Caco-2 (cell line): Measurements from ENCODE around the gene ZNF555. TPM values are rescaled to one million over a fixed set of nuclear protein-coding genes. Genes with fewer than 3 reads are reported as not detected.

ENCODE experiments used
- BruUV-seq: library from RNA; stranded (reverse); fragments of 400-500 nt; replicated peaks from 2 replicates; lab custom pipeline; 2021; lab: Mats Ljungman, UMichigan
- CTCF ChIA-PET: fragments of 300-600 bp; sonication (Branson Sonifier 250); formaldehyde crosslinking; loops from one replicate; lab custom pipeline; 2022; ENCODE audit warnings: antibody characterized with exemption; lab: Charles Lee
- POLR2A ChIA-PET: fragments of 300-600 bp; sonication (Branson Sonifier 250); formaldehyde crosslinking; loops from one replicate; lab custom pipeline; 2022; ENCODE audit warnings: antibody characterized with exemption; lab: Charles Lee
- DNase-seq, 2 experiments: peaks; one replicate each; pipeline versions ENCODE4 v3.0.0 to v3.0.0-alpha.2; 2020 to 2022
- H3K27me3 ChIP-seq: replicated peaks from 2 replicates; pipeline ENCODE4 v1.6.0; 2011; ENCODE audit warnings: low read length; ENCODE audit not compliant: control insufficient read depth, insufficient read depth
- H3K36me3 ChIP-seq: 2 replicates; pipeline ENCODE4 v1.5.1; 2011; ENCODE audit warnings: low read length; ENCODE audit not compliant: control insufficient read depth, insufficient read depth
- H3K4me1 ChIP-seq: fragments of 250-450 bp; sonication (Bioruptor Pico); 2 replicates; pipeline ENCODE4 v1.5.1; 2020; ENCODE audit warnings: mild to moderate bottlenecking
- H3K4me3 ChIP-seq: 2 replicates; pipeline ENCODE4 v1.5.1; 2011; ENCODE audit warnings: low read depth, mild to moderate bottlenecking, control low read depth, low read length
- H3K9me3 ChIP-seq: fragments of 250-450 bp; sonication (Bioruptor Pico); 2 replicates; pipeline ENCODE4 v1.5.1; 2020; ENCODE audit warnings: mild to moderate bottlenecking, moderate library complexity
- H3K27ac Mint-ChIP-seq: one replicate; pipeline ENCODE4 v1.8.0; 2022; ENCODE audit warnings: mixed read lengths; ENCODE audit not compliant: unreplicated experiment
- H3K27me3 Mint-ChIP-seq: one replicate; pipeline ENCODE4 v1.8.0; 2022; ENCODE audit warnings: mixed read lengths; ENCODE audit not compliant: insufficient read depth, unreplicated experiment
- H3K36me3 Mint-ChIP-seq: one replicate; pipeline ENCODE4 v1.8.0; 2022; ENCODE audit warnings: mild to moderate bottlenecking, mixed read lengths; ENCODE audit not compliant: insufficient read depth, unreplicated experiment
- H3K4me1 Mint-ChIP-seq: one replicate; pipeline ENCODE4 v1.8.0; 2022; ENCODE audit warnings: low read depth, mixed read lengths; ENCODE audit not compliant: unreplicated experiment
- H3K4me3 Mint-ChIP-seq: one replicate; pipeline ENCODE4 v1.8.0; 2022; ENCODE audit warnings: mild to moderate bottlenecking, moderate library complexity, mixed read lengths; ENCODE audit not compliant: unreplicated experiment
- H3K9me3 Mint-ChIP-seq: one replicate; pipeline ENCODE4 v1.8.0; 2022; ENCODE audit warnings: mixed read lengths; ENCODE audit not compliant: unreplicated experiment
- intact Hi-C: fragments of 100-400 bp; cut with micrococcal nuclease; formaldehyde crosslinking; loops from one replicate; pipeline ENCODE4 v1.10.0; 2022; ENCODE audit not compliant: unreplicated experiment
- total RNA-seq: library from RNA; stranded (reverse); gene quantifications from 2 replicates; pipeline ENCODE4 v1.2.3, GENCODE V29; 2022
- TF ChIP-seq, protein P1 (sequence below), 2 experiments: fragments of 200-600 bp in 1 of 2; IDR thresholded peaks; 1 replicate in 1 of 2; 2 replicates in 1 of 2; pipeline versions ENCODE4 v1.5.1 to v1.8.0; 2011 to 2022; ENCODE audit warnings: antibody characterized with exemption in 1 of 2, control low read depth in 1 of 2, inconsistent platforms in 1 of 2, low read depth in 1 of 2, low read length in 1 of 2, mild to moderate bottlenecking in 1 of 2, moderate library complexity in 1 of 2; ENCODE audit not compliant: insufficient read depth in 1 of 2, severe bottlenecking in 1 of 2, unreplicated experiment in 1 of 2

The ZNF555 gene
- total RNA-seq, 1 experiment from 2014 or later, result 4.7 TPM

DNA sequence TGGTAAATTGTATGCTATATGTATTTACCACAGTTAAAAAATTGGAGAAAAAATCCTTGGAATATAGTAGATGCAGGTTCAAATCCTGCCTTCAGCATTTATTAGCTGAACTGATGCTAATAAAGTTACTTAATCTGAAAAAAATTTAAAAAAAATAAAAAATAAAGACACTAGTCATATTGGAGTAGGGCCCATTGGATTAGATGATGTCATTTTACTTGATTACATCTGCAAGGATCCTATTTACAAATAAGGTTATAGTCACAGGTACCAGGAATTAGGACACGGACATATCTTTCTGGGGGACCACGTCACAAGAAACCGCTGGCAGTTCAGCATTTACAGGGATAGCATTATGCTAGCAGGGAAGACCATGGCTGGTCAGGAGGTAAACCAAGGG, 6.2 kb downstream of the ZNF555 start:
- no peaks in the 10 kb centered on the region for H3K27me3 Mint-ChIP-seq
- Histone ChIP-seq H3K36me3 (peaks cover 3% of the 10 kb centered on the region; the same call in 1 of the 2 replicates), H3K4me3 (no peak overlapping the region), H3K27me3 (no peaks in the 10 kb centered on the region), H3K9me3 (peaks cover 4% of the 10 kb centered on the region), H3K4me1 (no peaks in the 10 kb centered on the region)
- no TSS peak for BruUV-seq
- H3K27ac Mint-ChIP-seq, result no peak overlapping the region
- no peak for DNase-seq
- peaks cover 14% of the 10 kb centered on the region for H3K9me3 Mint-ChIP-seq
- no peak overlapping the region for H3K4me3 Mint-ChIP-seq
- peaks cover 3% of the 10 kb centered on the region for H3K4me1 Mint-ChIP-seq
- peaks cover 38% of the 10 kb centered on the region for H3K36me3 Mint-ChIP-seq
- TF ChIP-seq, protein P1, sequence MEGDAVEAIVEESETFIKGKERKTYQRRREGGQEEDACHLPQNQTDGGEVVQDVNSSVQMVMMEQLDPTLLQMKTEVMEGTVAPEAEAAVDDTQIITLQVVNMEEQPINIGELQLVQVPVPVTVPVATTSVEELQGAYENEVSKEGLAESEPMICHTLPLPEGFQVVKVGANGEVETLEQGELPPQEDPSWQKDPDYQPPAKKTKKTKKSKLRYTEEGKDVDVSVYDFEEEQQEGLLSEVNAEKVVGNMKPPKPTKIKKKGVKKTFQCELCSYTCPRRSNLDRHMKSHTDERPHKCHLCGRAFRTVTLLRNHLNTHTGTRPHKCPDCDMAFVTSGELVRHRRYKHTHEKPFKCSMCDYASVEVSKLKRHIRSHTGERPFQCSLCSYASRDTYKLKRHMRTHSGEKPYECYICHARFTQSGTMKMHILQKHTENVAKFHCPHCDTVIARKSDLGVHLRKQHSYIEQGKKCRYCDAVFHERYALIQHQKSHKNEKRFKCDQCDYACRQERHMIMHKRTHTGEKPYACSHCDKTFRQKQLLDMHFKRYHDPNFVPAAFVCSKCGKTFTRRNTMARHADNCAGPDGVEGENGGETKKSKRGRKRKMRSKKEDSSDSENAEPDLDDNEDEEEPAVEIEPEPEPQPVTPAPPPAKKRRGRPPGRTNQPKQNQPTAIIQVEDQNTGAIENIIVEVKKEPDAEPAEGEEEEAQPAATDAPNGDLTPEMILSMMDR (IDR thresholded peaks at IDR 0.05; ENCODE audit: insufficient read depth in 1 of 2, low read depth in 1 of 2, low read length in 1 of 2, severe bottlenecking in 1 of 2, unreplicated experiment in 1 of 2), result no peak
- intact Hi-C loops, result no loop called here
- POLR2A ChIA-PET, result no interaction called here
- CTCF ChIA-PET, result no interaction called here

DNA sequence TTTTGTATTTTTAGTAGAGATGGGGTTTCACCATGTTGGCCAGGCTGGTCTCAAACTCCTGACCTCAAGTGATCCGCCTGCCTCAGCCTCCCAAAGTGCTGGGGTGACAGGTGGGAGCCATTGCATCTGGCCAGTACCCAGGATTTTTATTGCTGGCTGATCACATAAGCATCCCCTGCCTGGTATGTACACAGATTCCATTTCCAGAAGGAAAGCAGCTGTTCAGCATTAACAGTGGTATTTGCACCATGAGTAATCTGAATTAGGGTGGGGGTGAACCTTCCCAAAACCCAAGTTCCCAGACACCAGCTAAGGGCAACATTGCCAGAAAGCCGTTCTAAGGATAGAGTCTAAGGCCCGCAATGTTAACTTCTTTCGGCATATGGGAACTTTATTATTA, 7.3 kb downstream of the ZNF555 start:
- H3K4me1 Mint-ChIP-seq, result no peaks in the 10 kb centered on the region
- intact Hi-C loops, result no loop called here
- CTCF ChIA-PET, result no interaction called here
- peaks cover 13% of the 10 kb centered on the region for H3K9me3 ChIP-seq
- DNase-seq, result no peak
- H3K36me3 ChIP-seq, result peaks cover 9% of the 10 kb centered on the region
- peaks cover 46% of the 10 kb centered on the region for H3K36me3 Mint-ChIP-seq
- no peaks in the 10 kb centered on the region for H3K27me3 ChIP-seq
- no peaks in the 10 kb centered on the region for H3K4me1 ChIP-seq
- no peak overlapping the region for H3K4me3 ChIP-seq
- POLR2A ChIA-PET, result interaction anchor here (0.6 kb wide), 1 partner anchor 41 kb away, joined by 8 read pairs; no protein-coding TSS in a partner anchor
- H3K4me3 Mint-ChIP-seq, result no peak overlapping the region
- H3K27me3 Mint-ChIP-seq, result no peaks in the 10 kb centered on the region
- TF ChIP-seq, protein P1 (IDR thresholded peaks at IDR 0.05; ENCODE audit: insufficient read depth in 1 of 2, low read depth in 1 of 2, low read length in 1 of 2, severe bottlenecking in 1 of 2, unreplicated experiment in 1 of 2), result no peak
- BruUV-seq, result no TSS peak
- no peak overlapping the region for H3K27ac Mint-ChIP-seq
- peaks cover 22% of the 10 kb centered on the region for H3K9me3 Mint-ChIP-seq

DNA sequence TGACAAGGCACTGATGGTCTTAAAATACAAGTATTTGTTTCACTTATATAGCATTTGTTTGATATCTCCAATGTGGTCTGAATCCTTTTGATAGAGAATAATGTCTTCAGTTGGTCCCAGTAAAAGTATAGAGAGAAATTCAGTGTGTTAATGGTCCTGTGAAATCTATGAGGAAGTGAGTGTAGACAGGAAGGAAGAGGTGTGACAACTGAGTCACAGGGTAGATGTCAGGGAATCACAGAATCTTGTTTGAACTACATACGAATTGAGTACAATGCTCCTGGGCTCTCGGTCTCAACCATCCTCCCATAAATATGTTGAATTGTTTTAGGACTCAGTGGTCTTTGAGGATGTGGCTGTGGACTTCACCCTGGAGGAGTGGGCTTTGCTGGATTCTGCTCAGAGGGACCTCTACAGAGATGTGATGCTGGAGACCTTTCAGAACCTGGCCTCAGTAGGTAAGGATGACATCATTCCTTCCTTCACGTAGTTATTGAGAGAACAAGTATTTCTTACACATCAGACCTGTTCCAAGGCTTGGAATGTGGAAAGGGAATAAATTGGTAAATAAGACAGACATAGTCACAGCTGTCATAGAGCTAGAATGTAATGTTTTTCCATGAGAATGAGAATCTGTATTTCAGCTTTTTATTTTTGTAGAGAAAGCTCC, 9.1 kb downstream of the ZNF555 start:
- TF ChIP-seq, protein P1 (IDR thresholded peaks at IDR 0.05; ENCODE audit: insufficient read depth in 1 of 2, low read depth in 1 of 2, low read length in 1 of 2, severe bottlenecking in 1 of 2, unreplicated experiment in 1 of 2), result no peak
- DNase-seq, result no peak
- intact Hi-C loops, result no loop called here
- ChIA-PET POLR2A (no interaction called here), CTCF (interaction anchor here (1.0 kb wide), 1 partner anchor 9 kb away, joined by 3 read pairs; the partner anchor contains the start of gene ZNF555)
- Histone ChIP-seq H3K36me3 (peaks cover 9% of the 10 kb centered on the region), H3K4me1 (no peaks in the 10 kb centered on the region), H3K4me3 (no peak overlapping the region), H3K9me3 (peaks cover 19% of the 10 kb centered on the region), H3K27me3 (no peaks in the 10 kb centered on the region)
- BruUV-seq, result no TSS peak
- Mint-ChIP-seq H3K27me3 (no peaks in the 10 kb centered on the region), H3K27ac (no peak overlapping the region), H3K4me1 (no peaks in the 10 kb centered on the region), H3K4me3 (no peak overlapping the region), H3K9me3 (peaks cover 33% of the 10 kb centered on the region), H3K36me3 (peaks cover 55% of the 10 kb centered on the region)
